KOPT-K1 (cell line): ENCODE results near the gene DOCK1.

ENCODE experiments used
- H3K27ac ChIP-seq: fragments of 200-600 bp; sonication (generic); 2 replicates; pipeline ENCODE4 v1.5.1; 2016; ENCODE audit warnings: antibody characterized with exemption, mild to moderate bottlenecking, low read depth, low read length; ENCODE audit not compliant: poor library complexity, severe bottlenecking
- H3K36me3 ChIP-seq: fragments of 200-600 bp; sonication (generic); 2 replicates; pipeline ENCODE4 v1.5.1; 2017; ENCODE audit warnings: antibody characterized with exemption, mild to moderate bottlenecking, low read length, moderate library complexity; ENCODE audit not compliant: insufficient read depth
- H3K9me3 ChIP-seq: fragments of 200-600 bp; sonication (generic); 2 replicates; pipeline ENCODE4 v1.5.1; 2017; ENCODE audit warnings: antibody characterized with exemption, low read length, mild to moderate bottlenecking; ENCODE audit not compliant: insufficient read depth, poor library complexity, severe bottlenecking

Gene DOCK1

DNA sequence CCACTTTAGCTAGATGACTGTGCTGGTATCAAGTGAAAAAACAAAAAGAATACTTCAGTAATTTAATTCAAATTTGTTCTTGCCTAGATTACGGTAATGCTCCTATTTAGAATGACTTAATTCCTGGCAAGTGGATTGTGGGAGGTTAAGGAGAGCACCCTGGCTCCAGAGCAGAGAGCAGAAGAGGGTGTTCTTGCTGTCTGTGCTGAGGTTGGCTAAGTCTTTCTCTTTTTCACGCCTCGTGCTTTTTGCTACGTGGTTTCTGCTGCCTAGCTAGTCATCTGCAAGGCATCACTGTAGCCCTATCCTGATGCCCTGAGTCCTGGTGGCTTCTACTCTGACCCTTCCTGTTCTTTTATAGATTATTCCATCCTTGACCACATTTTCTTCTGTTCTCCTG lies 189.8 kb downstream of the DOCK1 start:
- Histone ChIP-seq H3K9me3 (no peaks in the 10 kb centered on the region), H3K27ac (no peak overlapping the region), H3K36me3 (no peaks in the 10 kb centered on the region)

GRCh38 chr10:127100983-127101615 lies 195.9 kb downstream of the DOCK1 start:
- no peaks in the 10 kb centered on the region for H3K9me3 ChIP-seq
- H3K27ac ChIP-seq: no peak overlapping the region
- H3K36me3 ChIP-seq: no peaks in the 10 kb centered on the region

DNA sequence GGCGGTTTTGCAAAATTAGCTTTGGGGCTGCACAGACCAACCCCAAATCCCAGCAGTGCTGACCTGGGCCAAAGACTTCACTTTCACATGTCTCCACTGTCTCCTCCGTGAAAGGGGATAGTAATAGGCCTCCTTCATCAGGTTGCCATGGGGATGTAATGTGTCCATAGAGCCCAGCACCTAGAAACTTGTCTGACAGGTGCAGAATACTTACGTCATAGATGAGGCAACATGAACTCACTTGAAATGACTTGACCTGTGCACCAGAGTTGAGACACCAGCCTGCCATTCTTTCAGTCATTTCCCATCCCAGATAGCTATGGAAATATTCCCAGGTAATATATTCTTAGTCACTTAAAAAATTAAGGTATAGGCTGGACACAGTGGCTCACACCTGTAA lies 196.9 kb downstream of the DOCK1 start:
- no peak overlapping the region for H3K27ac ChIP-seq
- no peaks in the 10 kb centered on the region for H3K36me3 ChIP-seq
- no peaks in the 10 kb centered on the region for H3K9me3 ChIP-seq

GRCh38 chr10:127115100-127115499 lies 209.9 kb downstream of the DOCK1 start:
- no peaks in the 10 kb centered on the region for H3K36me3 ChIP-seq
- no peaks in the 10 kb centered on the region for H3K9me3 ChIP-seq
- H3K27ac ChIP-seq: no peak overlapping the region

DNA sequence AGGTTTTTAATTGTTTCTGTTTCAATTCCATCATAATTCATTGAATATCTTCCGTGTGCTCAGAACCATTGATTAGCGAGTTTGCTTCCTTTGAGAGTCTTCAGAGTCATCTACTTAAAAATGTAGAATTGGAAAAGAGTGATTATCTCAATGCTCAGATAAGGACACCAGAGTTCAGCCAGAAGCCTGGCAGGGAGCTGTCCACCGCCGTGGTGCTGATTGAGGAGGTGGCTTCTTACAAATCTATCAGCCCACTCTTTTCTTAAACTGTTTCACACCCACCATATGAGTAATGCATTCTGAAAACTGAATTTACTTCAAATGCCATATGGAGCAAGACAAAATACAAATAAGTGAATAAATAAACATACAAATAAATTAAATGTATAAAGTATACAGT lies 211.9 kb downstream of the DOCK1 start:
- no peak overlapping the region for H3K27ac ChIP-seq
- no peaks in the 10 kb centered on the region for H3K36me3 ChIP-seq
- no peaks in the 10 kb centered on the region for H3K9me3 ChIP-seq

DNA sequence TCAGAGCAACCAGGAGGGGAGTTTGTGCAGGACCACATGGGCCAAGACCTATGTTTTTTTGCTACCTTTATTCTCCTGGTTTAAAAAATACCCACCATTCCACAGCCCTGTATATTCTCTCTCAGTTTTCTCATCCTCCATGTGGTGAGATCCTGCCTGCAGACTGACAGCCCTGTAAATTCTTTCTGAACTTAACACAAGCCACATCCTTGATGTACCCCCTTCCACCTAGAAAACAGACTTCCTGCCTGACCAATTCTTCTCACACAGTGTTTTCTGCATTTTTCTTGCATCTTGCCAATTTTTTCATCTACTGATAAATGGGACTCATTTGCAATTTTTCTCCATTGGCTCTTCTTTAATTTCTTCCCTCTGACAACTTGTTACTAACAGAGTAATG lies 212.8 kb downstream of the DOCK1 start:
- H3K9me3 ChIP-seq: no peaks in the 10 kb centered on the region
- no peaks in the 10 kb centered on the region for H3K36me3 ChIP-seq
- H3K27ac ChIP-seq: no peak overlapping the region

GRCh38 chr10:127119936-127120335 lies 214.7 kb downstream of the DOCK1 start:
- no peak overlapping the region for H3K27ac ChIP-seq
- H3K36me3 ChIP-seq: no peaks in the 10 kb centered on the region
- H3K9me3 ChIP-seq: no peaks in the 10 kb centered on the region

GRCh38 chr10:127122831-127123230 lies 217.6 kb downstream of the DOCK1 start:
- H3K36me3 ChIP-seq: no peaks in the 10 kb centered on the region

GRCh38 chr10:127123626-127124025 lies 218.4 kb downstream of the DOCK1 start:
- Histone ChIP-seq H3K27ac (no peak overlapping the region), H3K9me3 (no peaks in the 10 kb centered on the region), H3K36me3 (no peaks in the 10 kb centered on the region)

More at GRCh38 chr10:127122831-127123230, 217.6 kb downstream of the DOCK1 start:
- Histone ChIP-seq H3K9me3 (no peaks in the 10 kb centered on the region), H3K27ac (no peak overlapping the region)

DNA sequence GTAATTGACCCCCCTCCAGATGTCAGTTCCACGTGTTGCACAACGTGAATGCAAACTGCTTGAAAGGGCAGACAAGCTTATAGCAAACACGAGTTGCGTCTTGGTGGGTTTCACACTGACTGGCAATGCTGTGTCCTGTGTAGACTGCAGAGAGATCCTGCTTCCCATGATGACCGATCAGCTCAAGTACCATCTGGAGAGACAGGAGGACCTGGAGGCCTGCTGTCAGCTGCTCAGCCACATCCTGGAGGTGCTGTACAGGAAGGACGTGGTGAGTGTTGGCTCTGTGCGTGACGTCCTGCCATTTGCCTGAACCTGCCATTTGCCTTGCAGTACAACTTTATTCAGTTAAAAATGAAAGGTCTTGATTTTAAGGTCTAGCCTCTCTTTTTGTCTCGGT lies 220.1 kb downstream of the DOCK1 start:
- Histone ChIP-seq H3K36me3 (no peaks in the 10 kb centered on the region), H3K9me3 (no peaks in the 10 kb centered on the region), H3K27ac (no peak overlapping the region)

GRCh38 chr10:127127822-127128221 lies 222.6 kb downstream of the DOCK1 start:
- no peak overlapping the region for H3K27ac ChIP-seq
- no peaks in the 10 kb centered on the region for H3K9me3 ChIP-seq
- H3K36me3 ChIP-seq: no peaks in the 10 kb centered on the region

DNA sequence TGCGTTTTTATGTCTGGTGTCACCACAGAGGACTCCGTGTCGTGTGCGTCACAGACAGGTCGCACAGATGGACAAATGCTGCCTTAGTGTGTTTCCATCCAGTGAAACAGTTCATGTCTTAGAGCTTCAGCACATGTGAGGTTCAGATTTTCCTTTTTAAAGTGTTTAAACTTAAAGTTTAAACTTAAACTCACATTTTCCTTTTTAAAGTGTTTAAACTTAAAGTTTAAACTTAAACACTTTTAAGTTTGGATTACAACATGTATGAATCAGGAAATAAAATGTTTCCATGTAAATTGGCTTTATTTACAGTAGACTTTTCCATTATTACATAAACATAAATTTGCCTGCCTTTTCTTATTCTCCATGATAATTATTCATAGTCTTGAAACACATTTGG lies 223.9 kb downstream of the DOCK1 start:
- Histone ChIP-seq H3K9me3 (no peaks in the 10 kb centered on the region), H3K36me3 (no peaks in the 10 kb centered on the region), H3K27ac (no peak overlapping the region)

GRCh38 chr10:127132451-127132850 lies 227.2 kb downstream of the DOCK1 start:
- no peak overlapping the region for H3K27ac ChIP-seq
- no peaks in the 10 kb centered on the region for H3K9me3 ChIP-seq
- no peaks in the 10 kb centered on the region for H3K36me3 ChIP-seq

- Histone ChIP-seq H3K27ac (no peak overlapping the region), H3K9me3 (no peaks in the 10 kb centered on the region), H3K36me3 (no peaks in the 10 kb centered on the region)
These were observed 228.0 kb downstream of the DOCK1 start for GRCh38 chr10:127133225-127133624.

DNA sequence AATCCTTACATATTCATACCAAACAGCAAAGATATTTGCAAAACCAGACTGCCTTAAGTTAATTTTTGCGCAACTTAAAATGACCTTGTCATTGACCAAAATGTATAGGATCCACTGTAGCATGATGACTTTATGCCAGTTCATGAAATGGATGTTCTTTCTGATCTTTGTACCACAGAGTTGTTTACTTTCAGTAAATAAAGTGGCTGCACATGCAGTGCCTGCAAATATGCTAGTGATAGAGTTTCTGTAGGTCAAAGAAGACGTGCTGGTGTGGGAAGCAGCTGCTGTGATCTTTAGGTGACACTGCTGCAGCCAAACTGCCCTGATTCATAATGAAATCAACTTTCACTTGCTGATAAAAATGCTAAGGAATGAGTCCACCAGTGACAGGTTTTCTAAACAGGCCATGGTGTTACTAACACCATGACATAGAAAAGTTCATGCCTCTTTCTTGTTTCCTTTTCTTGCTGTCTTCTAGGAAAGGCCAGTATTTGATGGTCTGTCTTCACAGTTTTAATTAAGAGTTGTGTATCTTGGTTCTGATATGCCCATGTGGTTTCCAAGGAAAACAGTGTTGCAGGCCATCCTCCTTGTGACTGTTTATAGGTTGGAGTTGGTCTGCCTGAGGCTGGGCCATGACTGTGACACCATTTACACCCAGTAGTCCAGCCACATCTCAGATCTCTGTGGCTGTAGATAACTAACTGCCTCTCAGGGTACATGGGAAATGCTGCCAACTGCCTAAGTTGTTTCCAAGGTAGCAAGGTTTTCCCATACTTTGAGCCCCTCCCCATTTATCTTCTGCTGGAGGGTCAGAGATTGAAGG lies 228.7 kb downstream of the DOCK1 start:
- Histone ChIP-seq H3K9me3 (no peaks in the 10 kb centered on the region), H3K36me3 (no peaks in the 10 kb centered on the region), H3K27ac (no peak overlapping the region)
